Suprapubic skin (tissue), 4 donors: ENCODE results near the gene CCSER1.

Source experiments
- CTCF ChIP-seq, 2 donors: fragments of 200-600 bp in 1 of 2; fragments of 450-650 bp in 1 of 2; sonication (generic) in 1 of 2; IDR thresholded peaks; one replicate each; pipeline ENCODE4 v1.5.1; 2016 to 2019; ENCODE audit warnings: antibody characterized with exemption in 2 of 2, mild to moderate bottlenecking in 1 of 2, moderate library complexity in 1 of 2
- EP300 ChIP-seq: sonication (generic); formaldehyde crosslinking; IDR thresholded peaks from one replicate; pipeline ENCODE4 v1.6.1; 2017; ENCODE audit warnings: antibody characterized with exemption
- POLR2A ChIP-seq, 2 donors: fragments of 450-650 bp; IDR thresholded peaks; one replicate each; pipeline ENCODE4 v1.6.1; 2017; ENCODE audit warnings: antibody characterized with exemption in 2 of 2, mild to moderate bottlenecking in 2 of 2, moderate library complexity in 2 of 2
- POLR2AphosphoS5 ChIP-seq, 3 donors: sonication (generic); formaldehyde crosslinking; IDR thresholded peaks; one replicate each; pipeline ENCODE4 v1.6.1; 2017; ENCODE audit warnings: antibody characterized with exemption in 3 of 3

- TF ChIP-seq CTCF (IDR thresholded peaks at IDR 0.05) (no peak), EP300 (no peak), POLR2A (IDR thresholded peaks at IDR 0.05) (no peak), POLR2AphosphoS5 (IDR thresholded peaks at IDR 0.05) (no peak)
Measured at GRCh38 chr4:91448668-91449330, 1321.6 kb downstream of the CCSER1 start.
